NCI-H1105 treated with DMSO at 0.1 percent for 48 hours (cell line): ENCODE results near the gene SYNJ2.

Experiments
- DNase-seq: peaks from one replicate; lab custom pipeline; 2025; lab: John Stamatoyannopoulos, UW

Gene SYNJ2

GRCh38 chr6:158080849-158081656 lies 99.4 kb downstream of the SYNJ2 start:
- no peak for DNase-seq

GRCh38 chr6:158081657-158081935 lies 99.9 kb downstream of the SYNJ2 start:
- DNase-seq = no peak

DNA sequence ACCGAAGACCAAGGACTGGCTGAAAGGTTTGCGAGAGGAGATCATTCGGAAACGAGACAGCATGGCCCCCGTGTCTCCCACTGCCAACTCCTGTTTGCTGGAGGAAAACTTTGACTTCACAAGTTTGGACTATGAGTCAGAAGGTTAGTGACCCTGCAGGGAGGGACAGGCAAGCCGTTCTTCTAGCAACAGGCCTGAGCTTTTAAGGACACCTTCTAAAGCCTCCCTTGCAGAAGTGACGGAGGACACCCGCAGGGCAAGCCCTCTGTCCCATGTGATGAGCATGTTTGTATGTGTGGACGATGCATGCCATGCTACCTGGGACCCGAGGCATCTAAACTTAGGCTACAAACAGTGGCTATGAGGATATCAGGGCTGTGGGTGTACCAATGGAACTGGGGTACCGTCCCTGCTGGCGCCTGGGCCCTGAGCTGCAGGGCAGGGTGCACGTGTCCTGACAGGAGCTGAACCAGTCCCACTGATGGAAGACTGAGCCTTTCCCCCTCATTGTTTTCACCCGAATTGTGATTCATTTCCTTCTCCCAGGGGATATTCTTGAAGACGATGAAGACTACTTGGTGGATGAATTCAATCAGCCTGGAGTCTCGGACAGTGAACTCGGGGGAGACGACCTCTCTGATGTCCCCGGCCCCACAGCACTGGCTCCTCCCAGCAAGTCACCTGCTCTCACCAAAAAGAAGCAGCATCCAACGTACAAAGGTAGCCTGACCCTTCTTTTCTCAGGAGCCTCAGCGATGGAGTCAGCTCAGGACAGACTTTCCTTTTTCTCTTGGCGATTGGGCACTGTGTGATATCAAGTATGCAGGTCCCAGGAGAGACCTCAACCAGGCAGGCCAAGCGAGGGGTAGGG lies 102.0 kb downstream of the SYNJ2 start:
- DNase-seq = no peak

DNA sequence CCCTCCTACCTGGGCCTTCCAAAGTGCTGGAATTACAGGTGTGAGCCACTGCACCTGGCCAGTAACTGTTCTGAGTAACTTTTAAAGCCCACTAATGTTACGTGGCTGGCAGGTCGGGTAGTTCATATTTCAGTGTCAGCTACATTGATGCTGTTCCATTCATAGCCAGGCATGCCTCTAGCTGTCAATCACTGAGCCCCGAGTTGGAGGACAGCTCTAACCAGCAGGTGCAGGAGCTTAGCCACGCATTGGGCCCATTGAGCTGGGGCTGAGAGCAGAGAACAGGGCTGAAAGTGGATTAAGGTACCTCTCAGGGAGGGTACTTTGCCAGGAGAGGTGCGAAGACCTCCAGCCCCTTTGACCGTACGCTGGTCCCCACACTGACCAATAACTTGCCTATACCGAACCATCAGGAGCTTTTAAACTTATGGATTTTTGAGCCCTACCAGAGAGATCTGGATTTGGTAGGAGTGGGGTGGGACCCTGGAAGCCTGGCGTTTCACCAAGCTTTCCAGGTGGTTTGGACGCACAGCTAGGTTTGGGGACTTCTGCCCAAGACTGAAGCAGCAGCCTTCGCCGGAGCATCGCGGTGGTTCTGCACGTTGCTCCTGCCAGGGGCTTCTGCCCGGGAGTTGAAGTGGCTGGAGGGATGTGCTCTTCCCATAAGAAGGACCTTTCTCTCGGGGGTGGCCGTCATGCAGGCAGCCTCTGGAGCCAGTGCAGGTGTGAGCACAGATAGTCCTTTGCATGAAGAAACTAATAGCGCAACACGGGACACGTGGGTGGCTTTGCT lies 103.8 kb downstream of the SYNJ2 start:
- DNase-seq = no peak

DNA sequence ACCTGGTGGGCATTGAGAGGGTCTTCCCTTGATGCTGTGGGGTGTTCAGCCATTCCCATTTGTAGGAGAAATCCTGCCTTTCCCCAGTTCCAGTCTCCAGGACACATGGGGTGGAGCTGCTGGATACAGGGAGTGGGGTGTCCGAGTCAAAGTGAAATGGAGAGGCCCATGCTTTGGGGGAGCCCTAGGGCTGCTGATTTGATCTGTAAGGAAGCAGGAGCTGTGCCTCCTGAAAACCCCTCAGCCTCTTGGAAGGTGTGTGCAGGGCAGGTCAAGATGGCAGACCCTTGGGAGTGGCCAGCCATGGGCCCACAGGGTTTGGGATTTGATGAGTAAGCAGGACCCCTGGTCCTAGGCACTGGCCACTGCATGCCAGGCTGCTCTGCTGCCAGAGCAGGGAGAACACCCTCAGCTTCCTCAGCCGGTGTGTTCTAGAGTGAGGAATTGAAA lies 104.4 kb downstream of the SYNJ2 start:
- no peak for DNase-seq

- DNase-seq = peak; percentile 28
Measured at GRCh38 chr6:158086504-158087223, 105.0 kb downstream of the SYNJ2 start.

GRCh38 chr6:158087224-158087867 lies 105.7 kb downstream of the SYNJ2 start:
- DNase-seq = no peak

DNA sequence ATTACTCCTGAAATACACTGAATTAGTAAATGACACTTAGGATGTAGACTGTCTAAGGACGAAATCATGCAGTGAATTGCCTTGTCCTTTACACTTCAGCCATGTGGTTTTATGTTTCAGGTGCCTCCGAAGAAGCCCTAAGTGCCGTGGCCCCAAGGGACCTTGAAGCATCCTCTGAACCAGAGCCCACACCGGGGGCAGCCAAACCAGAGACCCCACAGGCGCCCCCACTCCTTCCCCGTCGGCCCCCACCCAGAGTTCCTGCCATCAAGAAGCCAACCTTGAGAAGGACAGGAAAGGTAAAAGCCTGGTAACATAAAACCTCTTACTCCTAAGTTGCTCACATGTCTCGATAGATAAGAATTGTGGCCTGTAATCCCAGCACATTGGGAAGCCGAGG lies 111.1 kb downstream of the SYNJ2 start:
- DNase-seq = no peak

DNA sequence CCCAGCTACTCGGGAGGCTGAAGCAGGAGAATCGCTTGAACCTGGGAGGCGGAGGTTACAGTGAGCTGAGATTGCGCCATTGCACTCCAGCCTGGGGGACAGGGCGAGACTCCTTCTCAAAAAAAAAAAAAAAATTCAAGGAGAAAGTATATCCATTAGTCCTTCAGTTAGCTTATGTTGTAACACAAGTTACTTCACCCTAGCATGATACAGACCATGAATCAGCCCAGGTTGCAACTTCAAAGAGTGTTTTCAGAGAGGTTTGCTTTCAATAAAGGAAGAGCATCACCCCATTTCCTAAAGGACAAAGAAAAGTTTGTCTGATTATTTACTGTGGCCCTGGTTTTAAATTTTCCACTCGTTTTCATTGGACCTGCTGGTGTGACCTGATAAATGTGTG lies 113.4 kb downstream of the SYNJ2 start:
- DNase-seq = no peak

- DNase-seq = no peak
Measured at GRCh38 chr6:158095671-158096070, 114.0 kb downstream of the SYNJ2 start.

DNA sequence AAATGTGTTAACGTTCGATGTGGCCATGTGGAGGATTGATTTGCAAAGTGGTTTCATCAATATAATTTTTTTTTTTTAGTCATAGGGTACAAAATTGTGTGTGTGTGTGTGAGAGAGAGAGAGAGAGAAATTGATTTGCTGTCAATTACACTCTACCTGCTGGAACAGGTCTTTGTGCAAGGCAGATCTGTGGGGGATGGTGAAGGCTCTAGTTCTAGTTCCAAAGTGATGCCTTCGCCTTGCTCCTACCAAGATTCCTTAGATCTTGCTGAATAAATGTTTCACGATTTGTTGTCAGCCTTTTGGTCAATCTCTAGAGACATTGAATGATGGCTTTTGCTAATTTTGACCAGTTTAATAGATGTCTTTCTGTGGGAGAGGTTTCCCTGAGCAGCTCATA lies 121.6 kb downstream of the SYNJ2 start:
- no peak for DNase-seq

GRCh38 chr6:158104696-158105095 lies 123.0 kb downstream of the SYNJ2 start:
- DNase-seq = no peak

DNA sequence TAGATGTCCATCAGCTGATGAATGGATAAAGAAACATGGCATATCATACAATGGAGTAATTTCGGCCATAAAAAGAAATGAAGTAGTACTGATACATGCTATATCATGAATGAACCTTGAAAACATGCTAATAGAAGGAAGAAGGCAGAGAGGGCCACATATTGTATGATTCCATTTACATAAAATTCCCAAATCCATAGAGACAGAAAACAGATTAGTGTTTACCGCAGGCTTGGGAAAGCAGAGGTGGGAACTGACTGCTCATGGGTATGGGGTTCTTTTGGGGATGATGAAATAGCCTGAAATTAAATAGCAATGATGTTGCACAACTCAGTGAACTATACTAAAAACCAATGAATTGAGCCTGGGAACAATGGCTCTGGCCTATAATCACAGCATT lies 128.1 kb downstream of the SYNJ2 start:
- no peak for DNase-seq

GRCh38 chr6:158110986-158111385 lies 129.3 kb downstream of the SYNJ2 start:
- no peak for DNase-seq

DNA sequence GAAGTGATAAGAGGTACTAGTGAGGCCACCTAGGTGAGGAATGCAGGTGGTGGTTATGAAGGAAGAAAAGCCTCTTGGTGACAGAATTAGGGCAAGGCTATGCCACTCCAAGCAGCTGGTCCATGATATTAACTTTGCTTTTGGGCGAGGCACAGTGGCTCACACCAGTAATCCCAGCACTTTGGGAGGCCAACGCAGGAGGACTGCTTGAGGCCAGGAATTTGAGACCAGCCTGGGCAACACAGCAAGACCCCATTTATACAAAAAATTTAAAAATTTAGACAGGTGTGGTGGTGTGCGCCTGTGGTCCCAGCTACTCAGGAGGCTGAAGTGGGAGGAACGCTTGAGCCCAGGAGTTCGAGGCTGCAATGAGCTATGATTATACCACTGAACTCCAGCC lies 130.3 kb downstream of the SYNJ2 start:
- no peak for DNase-seq

- DNase-seq = no peak
Measured at GRCh38 chr6:158113802-158114201, 132.1 kb downstream of the SYNJ2 start.

- DNase-seq = no peak
Measured at GRCh38 chr6:158115102-158115501, 133.4 kb downstream of the SYNJ2 start.

DNA sequence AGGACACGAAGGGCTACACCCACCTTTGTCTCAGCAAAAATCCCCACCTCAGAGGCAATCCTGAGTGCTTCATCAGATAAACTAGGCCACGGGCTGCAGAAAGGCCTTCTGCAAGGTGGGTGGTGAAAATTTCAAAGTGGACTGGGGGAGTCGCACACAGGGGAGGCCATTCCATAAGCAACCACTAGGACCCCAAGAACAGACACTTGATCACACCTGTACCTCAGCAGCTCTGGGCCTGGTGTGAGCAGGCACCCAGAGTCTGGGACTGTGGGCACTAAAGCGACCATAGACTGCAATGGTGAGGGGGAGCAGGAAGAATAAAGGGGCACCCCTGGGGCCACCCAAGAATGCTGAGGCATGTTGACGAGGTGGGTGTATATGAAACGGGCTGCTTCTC lies 133.8 kb downstream of the SYNJ2 start:
- no peak for DNase-seq

GRCh38 chr6:158118886-158119285 lies 137.2 kb downstream of the SYNJ2 start:
- DNase-seq = no peak

DNA sequence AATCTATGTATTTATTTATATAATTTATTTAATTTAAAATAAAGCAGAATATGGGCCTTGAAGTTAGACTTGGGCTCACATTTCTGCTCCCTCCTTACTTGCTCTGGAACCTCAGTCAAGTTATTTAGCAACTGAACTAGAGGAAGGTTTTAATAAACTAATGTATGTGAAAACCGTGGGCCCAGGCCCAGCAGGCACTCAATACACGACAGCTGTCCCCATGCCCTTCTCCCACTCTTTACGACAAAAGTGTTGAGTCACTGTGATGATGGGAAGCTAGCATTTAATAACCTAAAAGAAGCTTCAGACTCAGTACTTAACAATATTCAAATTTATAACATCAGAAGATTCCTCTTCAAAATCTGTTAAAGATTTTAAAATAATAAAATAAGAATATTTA lies 139.7 kb downstream of the SYNJ2 start:
- no peak for DNase-seq

GRCh38 chr6:158122048-158122447 lies 140.4 kb downstream of the SYNJ2 start:
- DNase-seq = no peak
